Activated CD8-positive, alpha-beta T cell treated with anti-CD3 and anti-CD28 coated beads for 36 hours (primary cell): ENCODE measurements around the gene ZBTB16. TPM values are rescaled to one million over a fixed set of nuclear protein-coding genes. Genes with fewer than 3 reads are reported as not detected.
A peak's percentile ranks its signal among the peaks of the same experiment; 100 is the strongest.

Experiments
- ATAC-seq: fragments of 200-7000 bp; cut with Tn5 transposase; one replicate; pipeline ENCODE4 v1.10.0; 2021; ENCODE audit warnings: mild to moderate bottlenecking, moderate library complexity
- CTCF ChIA-PET: fragments of 350-600 bp; sonication (Branson Sonifier 250); formaldehyde crosslinking; loops from one replicate; lab custom pipeline; 2021; ENCODE audit warnings: antibody characterized with exemption; lab: Charles Lee
- POLR2A ChIA-PET: fragments of 350-600 bp; sonication (Branson Sonifier 250); formaldehyde crosslinking; loops from one replicate; lab custom pipeline; 2021; ENCODE audit warnings: antibody characterized with exemption; lab: Charles Lee
- DNase-seq: peaks from one replicate; pipeline ENCODE4 v3.0.0-alpha.2; 2020
- H3K27ac Mint-ChIP-seq: one replicate; pipeline ENCODE4 v1.8.0; 2021; ENCODE audit warnings: mild to moderate bottlenecking, mixed read lengths
- H3K27me3 Mint-ChIP-seq: one replicate; pipeline ENCODE4 v1.8.0; 2021; ENCODE audit warnings: mixed read lengths
- H3K36me3 Mint-ChIP-seq: one replicate; pipeline ENCODE4 v1.8.0; 2021; ENCODE audit warnings: low read depth, mixed read lengths
- H3K4me1 Mint-ChIP-seq: one replicate; pipeline ENCODE4 v1.8.0; 2021; ENCODE audit warnings: low read depth, mixed read lengths
- H3K4me3 Mint-ChIP-seq: one replicate; pipeline ENCODE4 v1.8.0; 2021; ENCODE audit warnings: mild to moderate bottlenecking, moderate library complexity, mixed read lengths
- H3K9me3 Mint-ChIP-seq: one replicate; pipeline ENCODE4 v1.8.0; 2021; ENCODE audit warnings: mixed read lengths
- intact Hi-C: fragments of 100-400 bp; cut with micrococcal nuclease; formaldehyde crosslinking; loops from one replicate; pipeline ENCODE4 v1.10.0; 2022
- total RNA-seq, 2 experiments: library from RNA; stranded (reverse); gene quantifications; one replicate each; pipeline ENCODE4 v1.2.3, GENCODE V29; 2021
- TF ChIP-seq, protein P1 (sequence below): fragments of 200-600 bp; IDR thresholded peaks from one replicate; pipeline ENCODE4 v1.8.0; 2022; ENCODE audit warnings: antibody characterized with exemption, mild to moderate bottlenecking

ZBTB16 gene
- total RNA-seq, 2 experiments from 2014 or later: 9.5 to 10.1 TPM

DNA sequence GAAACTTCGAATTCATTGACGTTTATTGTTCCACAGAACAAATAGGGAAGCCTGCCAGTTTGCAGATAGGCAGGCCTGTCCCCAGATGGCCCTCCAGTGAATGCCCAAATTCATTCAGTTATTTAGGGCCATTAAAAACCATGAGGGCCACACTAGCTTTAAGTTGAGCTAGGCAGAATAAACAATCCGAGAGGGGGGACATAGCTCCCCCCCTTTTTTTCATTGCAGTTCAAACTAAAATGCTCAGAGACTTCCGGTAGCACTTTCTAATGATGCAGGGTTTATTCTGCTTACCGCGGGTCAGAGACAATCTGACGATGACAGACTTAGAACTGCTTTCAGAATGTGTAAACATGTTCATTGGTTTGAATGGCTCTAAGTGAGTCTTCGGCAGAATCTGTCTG lies 72.0 kb downstream of the ZBTB16 start:
- ATAC-seq (peak; percentile 85), DNase-seq (peak; percentile 18)
- Mint-ChIP-seq H3K4me3 (no peak overlapping the region), H3K36me3 (no peaks in the 10 kb centered on the region), H3K27me3 (no peaks in the 10 kb centered on the region), H3K9me3 (no peaks in the 10 kb centered on the region), H3K27ac (peak overlapping the region; percentile 6), H3K4me1 (peaks cover 15% of the 10 kb centered on the region)
- ChIA-PET POLR2A (no interaction called here), CTCF (interaction anchor here (1.0 kb wide), 1 partner anchor 50 kb away, joined by 5 read pairs; no protein-coding TSS in a partner anchor)
- intact Hi-C loops: no loop called here
- TF ChIP-seq, protein P1, sequence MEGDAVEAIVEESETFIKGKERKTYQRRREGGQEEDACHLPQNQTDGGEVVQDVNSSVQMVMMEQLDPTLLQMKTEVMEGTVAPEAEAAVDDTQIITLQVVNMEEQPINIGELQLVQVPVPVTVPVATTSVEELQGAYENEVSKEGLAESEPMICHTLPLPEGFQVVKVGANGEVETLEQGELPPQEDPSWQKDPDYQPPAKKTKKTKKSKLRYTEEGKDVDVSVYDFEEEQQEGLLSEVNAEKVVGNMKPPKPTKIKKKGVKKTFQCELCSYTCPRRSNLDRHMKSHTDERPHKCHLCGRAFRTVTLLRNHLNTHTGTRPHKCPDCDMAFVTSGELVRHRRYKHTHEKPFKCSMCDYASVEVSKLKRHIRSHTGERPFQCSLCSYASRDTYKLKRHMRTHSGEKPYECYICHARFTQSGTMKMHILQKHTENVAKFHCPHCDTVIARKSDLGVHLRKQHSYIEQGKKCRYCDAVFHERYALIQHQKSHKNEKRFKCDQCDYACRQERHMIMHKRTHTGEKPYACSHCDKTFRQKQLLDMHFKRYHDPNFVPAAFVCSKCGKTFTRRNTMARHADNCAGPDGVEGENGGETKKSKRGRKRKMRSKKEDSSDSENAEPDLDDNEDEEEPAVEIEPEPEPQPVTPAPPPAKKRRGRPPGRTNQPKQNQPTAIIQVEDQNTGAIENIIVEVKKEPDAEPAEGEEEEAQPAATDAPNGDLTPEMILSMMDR: no peak

DNA sequence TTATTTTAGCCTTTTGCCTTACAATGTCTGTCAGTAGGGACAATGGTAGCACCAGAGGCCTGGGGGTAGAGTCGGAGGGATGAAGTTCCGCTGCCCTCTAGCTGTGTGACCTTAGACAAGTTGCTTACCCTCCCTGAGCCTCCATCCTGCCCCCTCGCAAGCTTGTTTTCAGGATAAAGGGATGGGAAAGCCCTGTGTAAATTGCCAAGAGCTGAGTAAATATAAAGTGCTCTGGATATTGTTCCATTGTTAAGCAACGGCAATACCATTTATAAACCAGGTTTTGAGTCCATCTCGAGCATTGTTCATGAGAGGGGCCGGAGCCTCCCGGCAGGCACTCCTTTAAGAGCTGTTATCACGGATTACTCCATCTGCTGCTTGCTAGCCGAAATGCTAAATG lies 72.9 kb downstream of the ZBTB16 start:
- POLR2A ChIA-PET: no interaction called here
- TF ChIP-seq, protein P1: no peak
- no peaks in the 10 kb centered on the region for H3K9me3 Mint-ChIP-seq

DNA sequence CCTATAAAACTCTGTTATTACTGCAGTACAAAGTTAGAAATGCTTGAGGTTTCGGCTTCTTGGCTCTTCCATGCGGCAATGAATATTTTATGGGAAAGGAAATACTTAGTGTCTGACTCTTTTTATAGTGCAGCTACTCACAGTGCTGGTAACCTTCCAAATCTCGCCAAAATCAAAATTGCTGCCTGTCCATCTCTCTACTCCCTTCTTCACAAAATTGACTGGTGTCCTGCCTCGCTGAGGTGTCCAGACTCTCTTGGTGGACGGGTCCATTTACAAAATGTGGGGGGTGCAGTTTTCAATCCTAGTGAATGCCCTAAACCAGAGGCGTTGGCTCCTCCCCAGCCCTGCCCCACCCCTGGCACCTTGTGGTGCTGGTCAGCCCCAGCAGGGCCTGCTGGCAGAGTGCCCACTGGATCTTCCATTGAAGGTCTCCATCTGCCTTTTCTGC lies 73.5 kb downstream of the ZBTB16 start:
- H3K27ac Mint-ChIP-seq: no peak overlapping the region
- DNase-seq (no peak), ATAC-seq (no peak)
- ChIA-PET POLR2A (no interaction called here), CTCF (no interaction called here)
- intact Hi-C loops: no loop called here
- H3K9me3 Mint-ChIP-seq: no peaks in the 10 kb centered on the region
- H3K36me3 Mint-ChIP-seq: no peaks in the 10 kb centered on the region
- no peaks in the 10 kb centered on the region for H3K27me3 Mint-ChIP-seq
- peaks cover 25% of the 10 kb centered on the region for H3K4me1 Mint-ChIP-seq
- no peak overlapping the region for H3K4me3 Mint-ChIP-seq
- TF ChIP-seq, protein P1: no peak

More for the DNA sequence above, 72.9 kb downstream of the ZBTB16 start:
- Mint-ChIP-seq H3K27ac (no peak overlapping the region), H3K4me1 (peaks cover 25% of the 10 kb centered on the region), H3K4me3 (no peak overlapping the region), H3K27me3 (no peaks in the 10 kb centered on the region), H3K36me3 (no peaks in the 10 kb centered on the region)
- no peak for ATAC-seq
- intact Hi-C loops: no loop called here
- CTCF ChIA-PET: no interaction called here
- DNase-seq: no peak

DNA sequence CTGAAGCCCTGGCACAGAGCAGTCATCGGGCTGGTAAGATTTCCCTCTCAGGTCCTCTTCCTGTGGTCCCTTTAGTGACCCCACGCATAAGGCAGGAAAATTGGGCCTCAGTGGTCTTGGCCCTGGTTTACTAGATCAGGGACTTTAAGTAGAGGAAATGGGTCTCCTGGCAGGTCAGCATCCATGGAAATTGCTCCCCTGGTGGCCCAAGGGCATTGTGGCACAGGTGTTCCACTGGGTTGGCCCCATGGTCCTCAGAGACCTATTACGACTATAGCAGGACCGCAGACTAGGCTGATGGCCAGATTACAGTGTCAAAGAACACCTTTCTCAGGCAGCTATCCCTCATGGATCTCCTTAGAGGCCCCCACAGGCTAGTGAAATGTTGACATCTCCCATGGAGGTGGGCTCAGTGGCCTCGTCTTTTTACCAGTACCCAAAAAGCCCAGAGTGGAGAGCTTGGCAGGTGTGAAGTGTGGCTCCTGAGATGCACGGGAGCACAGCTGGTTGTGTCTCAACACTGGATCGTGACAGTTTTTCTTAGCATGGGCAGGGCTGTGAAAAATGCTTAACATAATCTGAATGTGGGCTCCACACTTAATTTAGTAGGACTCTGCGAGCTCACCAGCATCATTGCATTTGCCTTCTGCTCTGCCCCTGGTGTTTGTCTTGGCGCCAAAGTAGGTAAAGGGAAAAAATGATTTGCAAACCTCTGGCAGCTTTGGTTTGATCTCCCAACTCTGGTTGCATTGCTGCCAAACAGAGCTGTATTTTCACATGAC lies 74.2 kb downstream of the ZBTB16 start:
- no peaks in the 10 kb centered on the region for H3K27me3 Mint-ChIP-seq
- POLR2A ChIA-PET: no interaction called here
- no peak for ATAC-seq
- CTCF ChIA-PET: interaction anchor here (1.6 kb wide), 1 partner anchor 127 kb away, joined by 9 read pairs; no protein-coding TSS in a partner anchor
- TF ChIP-seq, protein P1: no peak
- H3K9me3 Mint-ChIP-seq: no peaks in the 10 kb centered on the region
- H3K4me3 Mint-ChIP-seq: no peak overlapping the region
- peaks cover 25% of the 10 kb centered on the region for H3K4me1 Mint-ChIP-seq
- intact Hi-C loops: no loop called here
- H3K27ac Mint-ChIP-seq: no peak overlapping the region
- no peak for DNase-seq
- H3K36me3 Mint-ChIP-seq: no peaks in the 10 kb centered on the region

DNA sequence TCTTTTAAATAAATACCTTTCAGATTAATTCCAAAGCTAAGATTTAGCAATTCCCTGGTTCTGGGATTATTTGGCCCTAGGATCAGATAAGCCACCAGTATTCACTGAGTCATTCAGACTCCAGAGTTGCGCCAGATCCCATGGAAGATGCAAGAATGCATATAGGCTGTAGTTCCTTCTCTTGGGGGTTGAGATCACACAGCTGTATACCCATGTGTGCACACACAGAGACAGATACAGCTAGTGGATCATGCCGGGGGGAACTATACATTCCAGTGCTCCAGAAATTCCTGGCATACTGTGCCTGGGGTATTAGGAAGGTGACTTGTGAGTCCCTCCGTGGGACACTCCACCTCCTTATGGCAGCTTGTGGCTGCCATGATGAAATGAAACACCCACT lies 75.4 kb downstream of the ZBTB16 start:
- no peak overlapping the region for H3K4me3 Mint-ChIP-seq

More for the DNA sequence above, 75.4 kb downstream of the ZBTB16 start:
- CTCF ChIA-PET: interaction anchor here (1.1 to 1.6 kb wide), 2 partner anchors 126 to 140 kb away, joined by 3 to 9 read pairs; no protein-coding TSS in a partner anchor
- POLR2A ChIA-PET: no interaction called here
- no peak for DNase-seq
- Mint-ChIP-seq H3K27ac (no peak overlapping the region), H3K27me3 (no peaks in the 10 kb centered on the region), H3K4me1 (peaks cover 28% of the 10 kb centered on the region), H3K9me3 (no peaks in the 10 kb centered on the region), H3K36me3 (no peaks in the 10 kb centered on the region)
- TF ChIP-seq, protein P1: no peak
- no peak for ATAC-seq
- intact Hi-C loops: no loop called here
